ENCODE measurements around the gene RESF1. TPM values are rescaled to one million over a fixed set of nuclear protein-coding genes. Genes with fewer than 3 reads are reported as not detected.
A peak's percentile ranks its signal among the peaks of the same experiment; 100 is the strongest.

The RESF1 gene
- total RNA-seq, 4 donors from 2014 or later: 62.4 to 145 (median 71.0) TPM

DNA sequence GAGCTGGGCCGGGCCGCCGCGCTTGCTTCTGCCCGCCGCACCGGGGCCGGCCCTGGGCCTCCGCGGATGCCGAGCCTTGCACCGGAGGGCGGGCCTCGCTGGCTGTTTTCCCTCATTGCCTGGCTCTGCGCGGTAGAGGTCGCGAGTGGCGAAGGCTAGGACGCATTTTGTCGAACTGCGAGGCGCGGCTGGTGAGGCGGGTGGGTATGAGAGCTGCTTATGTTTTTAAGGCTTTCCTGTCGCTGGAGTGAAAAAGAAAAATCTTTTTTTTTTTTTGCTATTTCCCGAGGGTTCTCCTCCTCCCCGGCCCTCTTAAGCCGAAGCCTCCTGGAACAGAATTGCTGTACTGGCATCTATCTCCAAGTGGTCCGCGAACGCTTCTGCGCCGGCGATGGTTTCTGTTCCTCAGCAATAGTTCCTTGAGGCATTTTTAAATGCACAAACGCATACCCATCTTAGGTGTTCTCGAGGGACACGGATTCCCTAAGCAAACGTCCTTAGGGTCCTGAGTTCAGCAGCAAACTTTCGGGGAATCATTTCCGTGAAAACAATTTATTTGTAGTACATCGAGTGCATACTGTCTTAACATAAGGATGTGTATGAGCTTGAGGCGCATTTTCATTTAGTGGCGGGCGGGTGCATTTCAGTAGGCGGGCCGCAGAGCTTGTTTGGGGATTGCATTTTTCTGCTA is 631 bp downstream of the RESF1 start:
- peak; percentile 27 for DNase-seq (ENCODE audit: low spot score)
- no peak for TF ChIP-seq CTCF (IDR thresholded peaks at IDR 0.05)
- ATAC-seq (ENCODE audit: low FRiP score): peak; percentile 52

DNA sequence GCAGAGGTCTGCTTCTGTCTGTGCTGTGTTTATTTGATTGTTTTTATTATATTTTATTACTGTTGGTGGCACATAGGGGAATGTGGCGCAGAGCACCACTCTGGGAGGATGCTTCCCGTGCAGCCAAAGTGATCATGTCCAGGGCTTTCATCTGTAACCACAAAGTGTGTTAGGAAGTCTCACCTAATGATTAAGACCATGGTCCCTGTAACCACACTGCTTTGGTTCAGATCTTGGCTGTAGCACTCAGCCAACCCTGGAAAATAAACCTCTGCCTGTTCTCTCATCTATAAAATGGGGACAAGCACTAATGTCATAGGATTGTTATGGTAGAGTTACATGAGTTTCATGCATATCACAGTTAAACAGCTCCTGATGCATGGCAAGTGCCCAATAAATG is 1.9 kb downstream of the RESF1 start:
- no peak for ATAC-seq (ENCODE audit: low FRiP score)
- DNase-seq (ENCODE audit: low spot score): no peak
- no peak for TF ChIP-seq CTCF (IDR thresholded peaks at IDR 0.05)

DNA sequence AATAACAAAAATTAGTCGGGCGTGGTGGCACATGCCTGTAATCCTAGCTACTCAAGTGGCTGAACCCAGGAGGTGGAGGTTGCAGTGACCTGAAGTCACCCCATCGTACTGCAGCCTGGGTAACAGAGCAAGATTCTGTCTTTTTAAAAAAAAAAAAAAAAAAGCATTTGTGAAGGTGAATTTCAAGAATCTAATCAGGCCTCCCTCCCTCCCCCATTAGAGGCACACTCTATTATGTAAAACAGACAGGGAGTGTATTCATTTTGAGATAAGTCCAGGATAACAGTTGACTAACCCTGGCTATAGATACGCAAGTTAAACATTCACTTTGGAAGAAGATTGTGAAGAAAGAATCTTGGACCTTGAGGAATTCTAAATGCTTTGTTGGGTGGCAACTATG is 2.9 kb downstream of the RESF1 start:
- TF ChIP-seq CTCF (IDR thresholded peaks at IDR 0.05): no peak

GRCh38 chr12:31964280-31964679 is 5.1 kb downstream of the RESF1 start:
- no peak for ATAC-seq (ENCODE audit: low FRiP score)
- no peak for DNase-seq (ENCODE audit: low spot score)
- TF ChIP-seq CTCF (IDR thresholded peaks at IDR 0.05): no peak

More for the DNA sequence above, 2.9 kb downstream of the RESF1 start:
- no peak for DNase-seq (ENCODE audit: low spot score)
- no peak for ATAC-seq (ENCODE audit: low FRiP score)

DNA sequence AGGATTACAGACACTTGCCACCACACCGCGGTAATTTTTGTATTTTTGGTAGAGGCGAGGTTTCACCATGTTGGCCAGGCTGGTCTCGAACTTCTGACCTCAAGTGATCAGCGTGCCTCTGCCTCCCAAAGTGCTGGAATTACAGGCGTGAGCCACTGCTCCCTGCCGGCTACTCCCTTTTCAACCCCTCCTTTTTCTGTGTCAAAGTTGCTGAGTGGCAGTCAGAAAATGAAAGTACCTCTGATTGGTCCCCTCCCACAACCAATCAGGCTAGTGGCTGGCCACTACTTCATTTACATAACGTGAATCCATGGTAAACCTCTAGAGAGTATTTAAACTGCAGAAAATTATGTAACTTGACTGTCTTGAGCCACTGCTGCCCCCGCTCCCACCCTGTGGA is 5.9 kb downstream of the RESF1 start:
- ATAC-seq (ENCODE audit: low FRiP score): no peak
- no peak for DNase-seq (ENCODE audit: low spot score)
- TF ChIP-seq CTCF (IDR thresholded peaks at IDR 0.05): no peak

GRCh38 chr12:31966558-31967205 is 7.5 kb downstream of the RESF1 start:
- DNase-seq (ENCODE audit: low spot score) (no peak), ATAC-seq (ENCODE audit: low FRiP score) (no peak)
- no peak for TF ChIP-seq CTCF (IDR thresholded peaks at IDR 0.05)

DNA sequence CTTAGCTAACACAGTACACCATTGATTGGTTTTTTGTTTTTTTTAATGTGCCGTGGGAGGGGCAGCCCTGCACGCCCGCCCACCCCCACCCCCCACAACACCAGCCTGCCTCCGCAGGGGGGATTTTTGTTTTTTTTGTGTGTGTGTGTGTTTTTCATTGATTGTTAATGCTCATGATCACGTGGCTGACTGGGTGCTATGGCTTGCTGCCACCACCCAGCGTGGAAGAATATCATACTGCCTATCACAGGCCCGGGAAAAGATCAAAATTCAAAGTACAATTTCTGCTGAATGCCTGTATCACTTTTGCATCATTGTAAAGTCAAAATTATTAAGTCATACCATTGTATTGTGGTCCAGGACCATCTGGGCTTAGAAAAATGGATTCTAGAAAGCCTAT is 8.3 kb downstream of the RESF1 start:
- TF ChIP-seq CTCF (IDR thresholded peaks at IDR 0.05): no peak
- DNase-seq (ENCODE audit: low spot score) (no peak), ATAC-seq (ENCODE audit: low FRiP score) (no peak)
